ENCODE results near the gene NAT8L. TPM values are rescaled to one million over a fixed set of nuclear protein-coding genes. Genes with fewer than 3 reads are reported as not detected.
"Not testable (repeated sequence)": the region's sequence is repeated elsewhere in the genome, so short reads cannot be mapped to it uniquely, and the experiment has no call there.

Gene NAT8L
- total RNA-seq, 3 donors from 2014 or later = 2.5 to 13.6 (median 2.9) TPM

GRCh38 chr4:2024683-2025082 is 34.4 kb upstream of the NAT8L start:
- no peak overlapping the region for H3K27ac ChIP-seq
- H3K36me3 ChIP-seq = no peaks in the 10 kb centered on the region
- H3K4me3 ChIP-seq = no peak overlapping the region
- intact Hi-C loops (cut with DNase I; ENCODE audit: low total_unique reads) = no loop called here
- TF ChIP-seq CTCF (IDR thresholded peaks at IDR 0.05) (no peak), POLR2AphosphoS5 (IDR thresholded peaks at IDR 0.05) (no peak), POLR2A (IDR thresholded peaks at IDR 0.05) (no peak)
- no peaks in the 10 kb centered on the region for H3K27me3 ChIP-seq
- DNase-seq (ENCODE audit: low spot score in 2 of 2) = no peak
- no peaks in the 10 kb centered on the region for H3K9me3 ChIP-seq
- H3K4me1 ChIP-seq = no peaks in the 10 kb centered on the region

- Histone ChIP-seq H3K4me3 (no peak overlapping the region), H3K27me3 (no peaks in the 10 kb centered on the region), H3K9me3 (no peaks in the 10 kb centered on the region), H3K4me1 (no peaks in the 10 kb centered on the region), H3K36me3 (no peaks in the 10 kb centered on the region), H3K27ac (no peak overlapping the region)
- no peak for DNase-seq (ENCODE audit: low spot score in 2 of 2)
- intact Hi-C loops (cut with DNase I; ENCODE audit: low total_unique reads) = no loop called here
- TF ChIP-seq POLR2A (IDR thresholded peaks at IDR 0.05) (no peak), POLR2AphosphoS5 (IDR thresholded peaks at IDR 0.05) (no peak), CTCF (IDR thresholded peaks at IDR 0.05) (no peak)
Observed at GRCh38 chr4:2025817-2026216, 33.3 kb upstream of the NAT8L start.

GRCh38 chr4:2027120-2027519 is 32.0 kb upstream of the NAT8L start:
- H3K4me1 ChIP-seq; H3K27me3 ChIP-seq; H3K9me3 ChIP-seq; H3K36me3 ChIP-seq; H3K4me3 ChIP-seq; DNase-seq (ENCODE audit: low spot score in 2 of 2); intact Hi-C loops (cut with DNase I; ENCODE audit: low total_unique reads); H3K27ac ChIP-seq: not testable (repeated sequence)

- H3K27me3 ChIP-seq; DNase-seq (ENCODE audit: low spot score in 2 of 2); H3K36me3 ChIP-seq; H3K27ac ChIP-seq; H3K4me3 ChIP-seq; H3K9me3 ChIP-seq; intact Hi-C loops (cut with DNase I; ENCODE audit: low total_unique reads); H3K4me1 ChIP-seq: not testable (repeated sequence)
Observed at GRCh38 chr4:2031161-2031560, 28.0 kb upstream of the NAT8L start.

GRCh38 chr4:2036327-2036726 is 22.8 kb upstream of the NAT8L start:
- TF ChIP-seq POLR2A (IDR thresholded peaks at IDR 0.05) (no peak), CTCF (IDR thresholded peaks at IDR 0.05) (no peak), POLR2AphosphoS5 (IDR thresholded peaks at IDR 0.05) (no peak)
- Histone ChIP-seq H3K4me3 (no peak overlapping the region), H3K27ac (no peak overlapping the region), H3K36me3 (no peaks in the 10 kb centered on the region), H3K4me1 (peaks cover 4 to 7% of the 10 kb centered on the region in 2 donors), H3K9me3 (no peaks in the 10 kb centered on the region), H3K27me3 (peaks cover 0 to 11% of the 10 kb centered on the region in 2 donors)
- intact Hi-C loops (cut with DNase I; ENCODE audit: low total_unique reads) = no loop called here
- no peak for DNase-seq (ENCODE audit: low spot score in 2 of 2)

GRCh38 chr4:2036866-2037265 is 22.3 kb upstream of the NAT8L start:
- H3K27ac ChIP-seq = no peak overlapping the region
- intact Hi-C loops (cut with DNase I; ENCODE audit: low total_unique reads) = no loop called here
- peaks cover 0 to 16% of the 10 kb centered on the region in 2 donors for H3K27me3 ChIP-seq
- H3K36me3 ChIP-seq = no peaks in the 10 kb centered on the region
- no peak overlapping the region for H3K4me3 ChIP-seq
- TF ChIP-seq POLR2AphosphoS5 (IDR thresholded peaks at IDR 0.05) = no peak
- TF ChIP-seq CTCF (IDR thresholded peaks at IDR 0.05) = no peak
- TF ChIP-seq POLR2A (IDR thresholded peaks at IDR 0.05) = no peak
- no peaks in the 10 kb centered on the region for H3K9me3 ChIP-seq
- peaks cover 5 to 12% of the 10 kb centered on the region in 2 donors for H3K4me1 ChIP-seq
- DNase-seq (ENCODE audit: low spot score in 2 of 2) = no peak

All from breast epithelium (tissue), 4 donors.